ENCODE measurements around the gene VPS72. TPM values are rescaled to one million over a fixed set of nuclear protein-coding genes. Genes with fewer than 3 reads are reported as not detected.

Gene VPS72
- polyA plus RNA-seq, 1 of the 3 experiments (the other 2 are of a cell fraction) = 80.2 TPM

GRCh38 chr1:151199873-151200581 is 10.0 kb upstream of the VPS72 start:
- ChIA-PET CTCF (interaction anchor here (1.1 to 1.3 kb wide), 2 partner anchors 52 kb away, joined by 7 to 11 read pairs; no protein-coding TSS in a partner anchor), POLR2A (interaction anchor here (1.0 kb wide), 1 partner anchor 55 kb away, joined by 3 read pairs; the partner anchor contains the start of gene PSMD4)
- 9% methylated on average over 11 of the region's 11 CpGs for WGBS (ENCODE audit: low lambda C conversion rate)
- peak overlapping the region; percentile 95 for H3K4me2 ChIP-seq
- TF ChIP-seq JUND (IDR thresholded peaks at IDR 0.05) = peak; percentile 23; the same call in 1 of the 2 replicates
- TF ChIP-seq USF2 (IDR thresholded peaks at IDR 0.05; ENCODE audit: borderline replicate concordance, low read depth, low read length) = no peak
- 0 out of 2 replicates have a peak, but pooled peaks have one; percentile 10 for TF ChIP-seq MAX (IDR thresholded peaks at IDR 0.05; ENCODE audit: low read depth)
- peak overlapping the region; percentile 96 for H3K9ac ChIP-seq
- H3K9me2 ChIP-seq = no peaks in the 10 kb centered on the region
- no peak overlapping the region for H2AFZ ChIP-seq (ENCODE audit: low read depth)
- H3K4me3 ChIP-seq (ENCODE audit: low read depth in 2 of 2, low read length in 1 of 2) = peak overlapping the region; percentile 81 to 94
- H3F3A ChIP-seq (replicated peaks; ENCODE audit: insufficient read depth) = peaks cover 34% of the 10 kb centered on the region
- peaks cover 13 to 37% of the 10 kb centered on the region in 2 experiments for H3K36me3 ChIP-seq (replicated peaks in 1 of 2; ENCODE audit: control insufficient read depth in 1 of 2, insufficient read depth in 2 of 2, low read length in 1 of 2)
- H3K9me3 ChIP-seq = no peaks in the 10 kb centered on the region
- peaks cover 56% of the 10 kb centered on the region for H4K20me1 ChIP-seq (ENCODE audit: insufficient read depth)
- H3K4me1 ChIP-seq (ENCODE audit: control insufficient read depth in 1 of 2, insufficient read depth in 2 of 2, low read depth in 1 of 2, low read length in 1 of 2) = peaks cover 10 to 15% of the 10 kb centered on the region in 2 experiments; a peak in 3 of 4 replicates
- no peak for DNase-seq
- H3K27ac ChIP-seq (ENCODE audit: low read depth in 2 of 2, low read length in 1 of 2) = peak overlapping the region; percentile 20 to 86; a peak in 3 of 4 replicates
- H3K27me3 ChIP-seq (ENCODE audit: insufficient read depth) = no peaks in the 10 kb centered on the region
- H3K79me2 ChIP-seq (ENCODE audit: insufficient read depth) = peaks cover 66% of the 10 kb centered on the region

GRCh38 chr1:151198254-151199127 is 8.5 kb upstream of the VPS72 start, which contains the start of gene PIP5K1A:
PIP5K1A (plus strand) TSS chr1:151198552; CDS start chr1:151198997, 445 bp downstream.
- ChIA-PET CTCF (interaction anchor here (1.3 kb wide), 1 partner anchor 53 kb away, joined by 7 read pairs; no protein-coding TSS in a partner anchor), POLR2A (interaction anchor here (1.4 kb wide), 1 partner anchor 9 kb away, joined by 5 read pairs; the partner anchor contains the start of gene VPS72)
- H3K9me2 ChIP-seq = no peaks in the 10 kb centered on the region
- peaks cover 51% of the 10 kb centered on the region for H3K79me2 ChIP-seq (ENCODE audit: insufficient read depth)
- H3K4me1 ChIP-seq (ENCODE audit: control insufficient read depth in 1 of 2, insufficient read depth in 2 of 2, low read depth in 1 of 2, low read length in 1 of 2) = peaks cover 10 to 15% of the 10 kb centered on the region in 2 experiments; a peak in 3 of 4 replicates
- peak within 1 kb of the TSS; percentile 86 to 90 for H3K27ac ChIP-seq (ENCODE audit: low read depth in 2 of 2, low read length in 1 of 2)
- WGBS (ENCODE audit: low lambda C conversion rate) = 3% methylated on average over 42 of the region's 60 CpGs
- H3K4me2 ChIP-seq = peak within 1 kb of the TSS; percentile 95
- peaks cover 46% of the 10 kb centered on the region for H3F3A ChIP-seq (replicated peaks; ENCODE audit: insufficient read depth)
- peak within 1 kb of the TSS; percentile 37 for H2AFZ ChIP-seq (ENCODE audit: low read depth)
- peaks cover 40% of the 10 kb centered on the region for H4K20me1 ChIP-seq (ENCODE audit: insufficient read depth)
- H3K27me3 ChIP-seq (ENCODE audit: insufficient read depth) = no peaks in the 10 kb centered on the region
- peak within 1 kb of the TSS; percentile 96 for H3K9ac ChIP-seq
- peak; percentile 95 for DNase-seq
- H3K9me3 ChIP-seq = no peaks in the 10 kb centered on the region
- peak within 1 kb of the TSS; percentile 81 to 94 for H3K4me3 ChIP-seq (ENCODE audit: low read depth in 2 of 2, low read length in 1 of 2)
- H3K36me3 ChIP-seq (replicated peaks in 1 of 2; ENCODE audit: control insufficient read depth in 1 of 2, insufficient read depth in 2 of 2, low read length in 1 of 2) = peaks cover 4 to 25% of the 10 kb centered on the region in 2 experiments
- TF ChIP-seq MXI1 (IDR thresholded peaks at IDR 0.05; ENCODE audit: low read depth, low read length) (peak; percentile 76), REST (IDR thresholded peaks at IDR 0.05; ENCODE audit: low read depth, low read length) (peak; percentile 28), FOSL2 (IDR thresholded peaks at IDR 0.05; ENCODE audit: borderline replicate concordance, low read depth) (no peak), EP300 (IDR thresholded peaks at IDR 0.05; ENCODE audit: borderline replicate concordance in 1 of 2, low read depth in 1 of 2, low read length in 1 of 2) (peak in 1 of 2 experiments; percentile 6; a peak in 1 of 4 replicates), MAX (IDR thresholded peaks at IDR 0.05; ENCODE audit: low read depth) (peak; percentile 78; the same call in 1 of the 2 replicates), TCF12 (IDR thresholded peaks at IDR 0.05) (no peak), USF2 (IDR thresholded peaks at IDR 0.05; ENCODE audit: borderline replicate concordance, low read depth, low read length) (peak; percentile 93), SMC3 (IDR thresholded peaks at IDR 0.05; ENCODE audit: low read depth, low read length) (no peak), NRF1 (IDR thresholded peaks at IDR 0.05; ENCODE audit: low read depth, low read length) (peak; percentile 94), YY1 (IDR thresholded peaks at IDR 0.05; ENCODE audit: low read depth) (peak; percentile 90), POLR2AphosphoS5 (IDR thresholded peaks at IDR 0.05; ENCODE audit: low read depth, low read length) (peak; percentile 93), RCOR1 (IDR thresholded peaks at IDR 0.05; ENCODE audit: low read length) (0 out of 2 replicates have a peak, but pooled peaks have one; percentile 34), RAD21 (IDR thresholded peaks at IDR 0.05; ENCODE audit: low read length) (no peak), GATA2 (CRISPR knock-in tag; IDR thresholded peaks at IDR 0.05) (no peak), TEAD4 (IDR thresholded peaks at IDR 0.05; ENCODE audit: borderline replicate concordance, insufficient read depth) (no peak), FOXJ3 (CRISPR knock-in tag; IDR thresholded peaks at IDR 0.05) (no peak)

All from SK-N-SH (cell line).